ENCODE data around the gene PRRC2C. TPM values are rescaled to one million over a fixed set of nuclear protein-coding genes. Genes with fewer than 3 reads are reported as not detected.

PRRC2C gene
- total and polyA plus RNA-seq, 4 donors, result 35.1 to 121 (median 80.4) TPM

- DNase-seq (no peak), ATAC-seq (ENCODE audit: insufficient read depth, low FRiP score) (no peak)
- Histone ChIP-seq H3K9ac (ENCODE audit: insufficient read depth in 1 of 2, low read length in 2 of 2) (no peak within 1 kb of the TSS), H3K4me1 (ENCODE audit: control insufficient read depth in 5 of 5, insufficient read depth in 5 of 5, low read length in 5 of 5) (no peaks in the 10 kb centered on the region), H3K4me3 (no peak within 1 kb of the TSS), H3K9me3 (ENCODE audit: control insufficient read depth in 4 of 4, insufficient read depth in 3 of 4, low read length in 3 of 4) (peaks cover 0 to 2% (median 0%) of the 10 kb centered on the region in 4 donors), H3K36me3 (ENCODE audit: control insufficient read depth in 4 of 4, insufficient read depth in 4 of 4, low read length in 4 of 4) (no peaks in the 10 kb centered on the region), H3K27me3 (ENCODE audit: control insufficient read depth in 3 of 3, insufficient read depth in 3 of 3, low read length in 2 of 3) (no peaks in the 10 kb centered on the region), H3K27ac (ENCODE audit: low read depth in 1 of 2, low read length in 1 of 2) (no peak within 1 kb of the TSS)
- 79 to 85% methylated on average over 7 of the region's 7 CpGs for WGBS, 2 donors
- no peak for TF ChIP-seq CTCF (IDR thresholded peaks at IDR 0.05; ENCODE audit: control extremely low read depth, extremely low read depth)
Measured at GRCh38 chr1:171622152-171622462, 136.8 kb downstream of the PRRC2C start, which contains the start of gene MYOCOS. Gene MYOCOS, plus strand, starts transcription at chr1:171622243. Its CDS starts 1,641 bp downstream, at chr1:171623884.

- ATAC-seq (ENCODE audit: insufficient read depth, low FRiP score) (no peak), DNase-seq (no peak)
- no peak for TF ChIP-seq CTCF (IDR thresholded peaks at IDR 0.05; ENCODE audit: control extremely low read depth, extremely low read depth)
- no peak overlapping the region for H3K9ac ChIP-seq (ENCODE audit: insufficient read depth in 1 of 2, low read length in 2 of 2)
- H3K9me3 ChIP-seq (ENCODE audit: control insufficient read depth in 4 of 4, insufficient read depth in 3 of 4, low read length in 3 of 4), result peaks cover 0 to 2% (median 0%) of the 10 kb centered on the region in 4 donors
- H3K27ac ChIP-seq (ENCODE audit: low read depth in 1 of 2, low read length in 1 of 2), result no peak overlapping the region
- no peaks in the 10 kb centered on the region for H3K4me1 ChIP-seq (ENCODE audit: control insufficient read depth in 5 of 5, insufficient read depth in 5 of 5, low read length in 5 of 5)
- WGBS, 2 donors, result 83 to 90% methylated on average over 9 of the region's 9 CpGs
- H3K27me3 ChIP-seq (ENCODE audit: control insufficient read depth in 3 of 3, insufficient read depth in 3 of 3, low read length in 2 of 3), result no peaks in the 10 kb centered on the region
- H3K4me3 ChIP-seq, result no peak overlapping the region
- H3K36me3 ChIP-seq (ENCODE audit: control insufficient read depth in 4 of 4, insufficient read depth in 4 of 4, low read length in 4 of 4), result no peaks in the 10 kb centered on the region
Measured at GRCh38 chr1:171623651-171624331, 138.5 kb downstream of the PRRC2C start.

- DNase-seq, result no peak
- no peak for ATAC-seq (ENCODE audit: insufficient read depth, low FRiP score)
- Histone ChIP-seq H3K9ac (ENCODE audit: insufficient read depth in 1 of 2, low read length in 2 of 2) (no peak overlapping the region), H3K4me3 (no peak overlapping the region), H3K9me3 (ENCODE audit: control insufficient read depth in 4 of 4, insufficient read depth in 3 of 4, low read length in 3 of 4) (peaks cover 0 to 2% (median 0%) of the 10 kb centered on the region in 4 donors), H3K36me3 (ENCODE audit: control insufficient read depth in 4 of 4, insufficient read depth in 4 of 4, low read length in 4 of 4) (no peaks in the 10 kb centered on the region), H3K27ac (ENCODE audit: low read depth in 1 of 2, low read length in 1 of 2) (no peak overlapping the region), H3K4me1 (ENCODE audit: control insufficient read depth in 5 of 5, insufficient read depth in 5 of 5, low read length in 5 of 5) (no peaks in the 10 kb centered on the region), H3K27me3 (ENCODE audit: control insufficient read depth in 3 of 3, insufficient read depth in 3 of 3, low read length in 2 of 3) (no peaks in the 10 kb centered on the region)
- 88 to 91% methylated on average over 1 of the region's 1 CpG for WGBS, 2 donors
- TF ChIP-seq CTCF (IDR thresholded peaks at IDR 0.05; ENCODE audit: control extremely low read depth, extremely low read depth), result no peak
Measured at GRCh38 chr1:171625225-171625624, 139.9 kb downstream of the PRRC2C start.

GRCh38 chr1:171627020-171627419, 141.7 kb downstream of the PRRC2C start:
- no peak overlapping the region for H3K4me3 ChIP-seq
- no peak for TF ChIP-seq CTCF (IDR thresholded peaks at IDR 0.05; ENCODE audit: control extremely low read depth, extremely low read depth)
- no peak overlapping the region for H3K9ac ChIP-seq (ENCODE audit: insufficient read depth in 1 of 2, low read length in 2 of 2)
- 67 to 77% methylated on average over 5 of the region's 5 CpGs for WGBS, 2 donors
- H3K27ac ChIP-seq (ENCODE audit: low read depth in 1 of 2, low read length in 1 of 2), result no peak overlapping the region
- no peaks in the 10 kb centered on the region for H3K36me3 ChIP-seq (ENCODE audit: control insufficient read depth in 4 of 4, insufficient read depth in 4 of 4, low read length in 4 of 4)
- no peaks in the 10 kb centered on the region for H3K27me3 ChIP-seq (ENCODE audit: control insufficient read depth in 3 of 3, insufficient read depth in 3 of 3, low read length in 2 of 3)
- DNase-seq (peak in 1 of 3 donors; percentile 11), ATAC-seq (ENCODE audit: insufficient read depth, low FRiP score) (no peak)
- no peaks in the 10 kb centered on the region for H3K4me1 ChIP-seq (ENCODE audit: control insufficient read depth in 5 of 5, insufficient read depth in 5 of 5, low read length in 5 of 5)
- peaks cover 0 to 2% (median 0%) of the 10 kb centered on the region in 4 donors for H3K9me3 ChIP-seq (ENCODE audit: control insufficient read depth in 4 of 4, insufficient read depth in 3 of 4, low read length in 3 of 4)
